ENCODE measurements around the gene AOPEP. TPM values are rescaled to one million over a fixed set of nuclear protein-coding genes. Genes with fewer than 3 reads are reported as not detected.

Gene AOPEP
- total RNA-seq, 1 donor from 2014 or later, result 25.8 TPM

DNA sequence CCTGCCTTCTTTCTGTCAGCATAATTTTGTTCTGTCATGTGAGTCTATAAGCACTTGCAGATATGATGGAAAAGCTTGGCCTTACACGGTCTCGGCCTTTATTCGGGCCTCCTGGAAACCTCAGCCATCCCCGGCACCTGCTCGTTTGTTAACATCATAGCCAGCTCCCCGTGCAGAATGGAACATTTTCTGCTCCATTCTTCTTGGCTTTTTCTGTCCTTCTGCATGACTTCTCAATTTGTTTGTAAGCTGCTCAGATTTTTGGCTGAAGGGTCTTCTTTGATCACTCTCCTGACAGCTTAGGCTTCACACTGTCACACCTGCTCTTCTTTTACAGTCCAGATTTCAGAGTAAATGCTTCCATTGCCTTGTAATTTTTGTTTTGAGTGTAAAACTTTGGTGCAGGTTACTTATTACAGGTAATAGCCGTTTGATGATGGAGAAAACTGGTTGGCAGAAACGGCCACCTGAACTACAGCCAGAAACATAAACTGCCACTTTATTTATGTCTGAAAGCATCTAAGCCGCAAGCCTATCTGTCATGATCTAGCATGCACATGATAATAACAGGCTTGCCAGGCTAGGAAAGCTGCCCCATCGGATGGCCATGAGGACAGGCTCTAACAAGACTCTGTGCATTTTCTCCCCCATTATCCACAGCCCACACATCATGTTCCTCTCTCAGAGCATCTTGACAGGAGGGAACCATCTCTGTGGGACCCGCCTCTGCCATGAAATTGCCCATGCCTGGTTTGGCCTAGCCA, 197.0 kb downstream of the AOPEP start:
- Mint-ChIP-seq H3K36me3 (ENCODE audit: unreplicated experiment) (peaks cover 4% of the 10 kb centered on the region), H3K9me3 (ENCODE audit: unreplicated experiment) (peaks cover 5% of the 10 kb centered on the region), H3K4me3 (ENCODE audit: unreplicated experiment) (no peak overlapping the region), H3K4me1 (ENCODE audit: low read depth, unreplicated experiment) (peaks cover 29% of the 10 kb centered on the region), H3K27me3 (ENCODE audit: unreplicated experiment) (peaks cover 15% of the 10 kb centered on the region), H3K27ac (ENCODE audit: unreplicated experiment) (no peak overlapping the region)
- TF ChIP-seq CTCF (IDR thresholded peaks at IDR 0.05; ENCODE audit: partially characterized antibody, unreplicated experiment), result no peak
- no peak for DNase-seq

DNA sequence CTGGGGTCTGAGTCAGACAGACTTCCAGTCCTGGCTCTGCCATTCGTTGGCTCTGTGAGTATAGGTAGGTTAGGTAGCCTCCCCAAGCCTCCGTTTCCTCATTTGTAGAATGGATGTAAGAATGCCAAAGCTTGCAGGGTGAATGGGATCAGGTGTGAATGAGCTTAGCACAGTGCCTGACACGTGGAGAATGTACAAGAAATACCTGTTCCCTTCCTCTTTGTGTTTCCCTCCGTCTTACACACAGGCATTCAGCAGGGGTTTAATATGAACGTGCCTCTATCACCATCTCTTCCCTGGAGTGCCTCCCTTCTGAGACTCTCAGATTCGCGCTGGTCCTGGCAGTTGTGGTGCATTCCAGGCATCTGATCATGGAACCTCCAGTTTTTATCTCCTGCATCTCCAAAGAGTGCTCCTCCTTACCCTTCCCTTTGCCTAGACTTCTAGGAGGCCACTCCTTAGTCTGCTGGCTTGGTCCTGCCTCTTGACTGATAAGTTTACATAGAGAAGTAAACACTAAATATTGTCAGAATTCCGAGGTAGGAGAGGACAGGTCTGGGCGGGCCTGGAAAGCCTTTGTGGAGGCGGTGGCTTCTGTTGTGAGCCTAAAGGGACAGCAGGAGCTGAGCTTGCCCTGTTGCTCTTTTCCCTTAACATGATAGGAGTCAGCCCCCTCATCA, 199.4 kb downstream of the AOPEP start:
- Mint-ChIP-seq H3K4me1 (ENCODE audit: low read depth, unreplicated experiment) (peaks cover 44% of the 10 kb centered on the region), H3K9me3 (ENCODE audit: unreplicated experiment) (peaks cover 13% of the 10 kb centered on the region), H3K36me3 (ENCODE audit: unreplicated experiment) (peaks cover 11% of the 10 kb centered on the region), H3K4me3 (ENCODE audit: unreplicated experiment) (no peak overlapping the region), H3K27me3 (ENCODE audit: unreplicated experiment) (peaks cover 18% of the 10 kb centered on the region), H3K27ac (ENCODE audit: unreplicated experiment) (no peak overlapping the region)
- DNase-seq, result no peak
- no peak for TF ChIP-seq CTCF (IDR thresholded peaks at IDR 0.05; ENCODE audit: partially characterized antibody, unreplicated experiment)

GRCh38 chr9:94926431-94926800, 199.9 kb downstream of the AOPEP start:
- no peak for DNase-seq
- Mint-ChIP-seq H3K4me1 (ENCODE audit: low read depth, unreplicated experiment) (peaks cover 39% of the 10 kb centered on the region), H3K36me3 (ENCODE audit: unreplicated experiment) (peaks cover 11% of the 10 kb centered on the region), H3K27me3 (ENCODE audit: unreplicated experiment) (peaks cover 18% of the 10 kb centered on the region), H3K27ac (ENCODE audit: unreplicated experiment) (no peak overlapping the region), H3K4me3 (ENCODE audit: unreplicated experiment) (no peak overlapping the region), H3K9me3 (ENCODE audit: unreplicated experiment) (peaks cover 13% of the 10 kb centered on the region)
- no peak for TF ChIP-seq CTCF (IDR thresholded peaks at IDR 0.05; ENCODE audit: partially characterized antibody, unreplicated experiment)

GRCh38 chr9:94927048-94927761, 200.7 kb downstream of the AOPEP start:
- Mint-ChIP-seq H3K9me3 (ENCODE audit: unreplicated experiment) (peaks cover 11% of the 10 kb centered on the region), H3K36me3 (ENCODE audit: unreplicated experiment) (peaks cover 11% of the 10 kb centered on the region), H3K4me1 (ENCODE audit: low read depth, unreplicated experiment) (peaks cover 38% of the 10 kb centered on the region), H3K4me3 (ENCODE audit: unreplicated experiment) (no peak overlapping the region), H3K27ac (ENCODE audit: unreplicated experiment) (peak overlapping the region; percentile 74), H3K27me3 (ENCODE audit: unreplicated experiment) (peaks cover 16% of the 10 kb centered on the region)
- DNase-seq, result no peak
- no peak for TF ChIP-seq CTCF (IDR thresholded peaks at IDR 0.05; ENCODE audit: partially characterized antibody, unreplicated experiment)
